ENCODE results near the gene CES3.

The CES3 gene

DNA sequence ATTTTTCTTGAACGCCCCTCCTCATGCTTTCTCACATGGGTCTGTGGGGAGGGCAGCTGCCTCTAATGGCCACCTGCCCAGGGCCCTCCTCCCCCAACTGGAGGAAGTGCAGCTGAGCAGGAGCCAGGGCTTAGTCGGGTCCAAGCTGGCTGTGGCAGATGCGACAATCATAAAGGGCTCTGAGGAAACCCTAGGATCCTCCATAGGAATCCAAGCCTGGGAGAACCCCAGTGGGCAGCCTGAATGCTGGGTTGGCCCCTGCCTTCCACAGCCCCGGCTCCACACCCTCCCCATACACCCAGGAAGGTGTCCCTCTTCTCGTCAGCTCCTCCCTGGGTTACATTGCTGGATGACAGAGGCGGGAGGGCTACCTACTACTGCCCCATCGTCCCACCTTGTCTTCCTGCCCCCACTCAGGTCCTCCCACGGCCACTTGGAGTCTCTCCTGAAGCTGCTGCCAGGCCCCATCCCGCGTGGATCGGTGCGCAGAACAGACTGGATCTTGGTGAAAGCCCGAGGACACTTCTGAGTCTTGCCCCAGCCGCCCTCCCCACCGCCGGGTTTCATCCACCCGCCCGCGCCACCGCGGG, 52.3 kb downstream of the CES3 start:
- DNase-seq, result no peak

DNA sequence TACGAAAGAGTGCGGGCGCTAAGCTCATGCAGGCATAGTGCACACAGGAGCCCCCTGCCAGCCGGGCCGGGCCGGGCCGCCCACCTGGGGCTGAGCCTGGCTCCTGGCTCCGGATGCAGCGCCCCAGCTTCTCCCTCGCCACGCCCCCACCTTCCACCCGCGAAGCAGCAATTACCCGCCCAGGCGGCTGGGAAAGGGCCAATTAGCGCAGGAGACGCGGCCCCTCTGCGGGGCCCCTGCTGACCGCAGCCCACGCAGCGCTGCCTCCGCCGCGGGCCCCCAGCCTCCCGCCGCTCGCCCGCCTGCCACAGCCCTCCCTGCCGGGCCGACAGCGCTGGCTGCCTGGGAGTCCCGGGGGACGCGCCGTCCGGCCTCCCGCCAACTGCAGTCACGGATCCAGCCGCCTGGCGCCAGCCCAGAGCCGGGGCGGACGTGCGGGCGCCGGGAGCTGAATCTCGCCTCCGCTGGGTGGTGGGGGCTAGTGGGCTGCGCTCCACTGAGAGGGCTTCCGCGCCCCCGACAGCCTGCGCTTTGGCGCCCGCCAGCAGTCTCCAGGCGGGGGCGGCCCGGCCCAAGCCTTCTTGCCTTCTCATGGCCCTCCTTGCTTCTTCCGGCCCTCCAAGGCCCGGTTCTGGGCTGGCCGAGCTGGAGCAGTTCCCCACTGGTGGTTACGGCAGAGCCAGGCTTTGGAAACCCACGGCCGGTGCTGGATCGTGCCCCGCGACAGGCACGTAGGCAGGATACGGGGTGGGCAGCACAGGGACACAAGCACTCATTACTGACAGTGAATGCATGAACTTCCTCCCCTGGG, 53.0 kb downstream of the CES3 start:
- peak; percentile 61 to 73 for DNase-seq

DNA sequence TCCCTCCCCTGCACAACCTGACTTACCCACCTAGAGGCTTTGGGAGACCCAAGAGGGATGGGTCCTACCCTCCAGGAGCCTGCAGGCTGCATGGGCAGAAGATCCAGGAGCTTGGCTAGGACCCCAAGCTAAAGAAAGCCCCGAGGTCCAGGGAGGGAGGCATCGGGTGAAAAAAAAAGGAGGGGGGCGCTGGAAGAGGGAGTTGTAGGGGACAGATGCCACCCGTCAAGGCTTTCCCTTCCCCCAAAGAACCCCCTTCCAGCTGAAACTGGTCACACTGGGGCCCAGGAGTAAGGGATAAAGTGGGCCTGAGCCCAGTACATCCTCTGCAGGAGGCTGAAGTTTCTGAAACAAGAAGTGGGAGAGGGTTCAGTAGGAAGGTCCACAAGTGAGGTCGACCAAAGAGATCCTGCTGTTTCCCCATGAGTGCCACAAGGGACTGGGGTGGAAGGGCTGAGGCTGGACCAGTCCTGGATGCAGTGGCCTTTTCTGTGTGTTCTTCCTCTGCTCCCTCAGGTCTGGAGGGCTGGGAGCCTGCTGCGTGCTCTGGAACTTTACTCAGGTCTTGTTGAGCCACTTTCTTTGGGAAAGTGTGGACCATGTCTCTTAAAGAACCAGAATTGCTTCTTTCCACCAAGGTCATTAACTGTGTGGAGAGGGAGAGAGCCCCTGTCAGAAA, 53.7 kb downstream of the CES3 start:
- no peak for DNase-seq

DNA sequence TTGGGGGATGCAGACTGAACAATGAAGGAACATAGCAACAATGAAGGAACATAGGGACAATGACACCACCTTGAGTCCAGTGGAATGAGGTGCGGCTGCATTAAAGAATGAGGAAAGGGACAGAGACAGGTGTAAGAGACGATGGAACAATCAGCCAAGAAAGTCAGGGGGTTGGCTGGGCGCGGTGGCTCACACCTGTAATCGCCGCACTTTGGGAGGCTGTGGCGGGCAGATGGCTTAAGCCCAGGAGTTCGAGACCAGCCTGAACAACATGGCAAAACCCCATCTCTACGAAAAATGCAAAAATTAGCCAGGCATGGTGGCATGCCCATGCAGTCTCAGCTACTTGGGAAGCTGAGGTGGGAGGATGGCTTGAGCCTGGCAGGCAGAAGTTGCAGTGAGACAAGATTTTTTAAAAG, 54.3 kb downstream of the CES3 start:
- no peak for DNase-seq

DNA sequence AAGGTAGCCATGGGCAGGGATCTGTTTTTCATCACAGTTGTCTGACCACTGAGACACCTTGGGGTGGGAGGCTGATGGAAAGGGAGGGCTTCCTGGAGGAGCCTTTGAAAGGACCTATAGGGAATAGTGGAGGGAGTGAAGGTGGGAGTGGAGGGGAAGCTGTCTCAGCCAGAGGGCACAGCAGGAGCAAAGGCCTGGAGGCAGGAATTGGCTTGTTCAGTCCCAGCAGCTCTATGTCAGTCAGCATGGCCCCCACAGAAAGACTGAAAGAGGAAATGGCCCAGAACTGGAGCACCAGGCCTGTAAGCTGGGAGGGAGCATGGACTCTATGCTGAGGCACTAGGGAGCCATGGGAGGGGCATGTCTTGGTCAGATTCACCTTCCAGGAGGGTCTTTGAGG, 55.1 kb downstream of the CES3 start:
- DNase-seq, result no peak

DNA sequence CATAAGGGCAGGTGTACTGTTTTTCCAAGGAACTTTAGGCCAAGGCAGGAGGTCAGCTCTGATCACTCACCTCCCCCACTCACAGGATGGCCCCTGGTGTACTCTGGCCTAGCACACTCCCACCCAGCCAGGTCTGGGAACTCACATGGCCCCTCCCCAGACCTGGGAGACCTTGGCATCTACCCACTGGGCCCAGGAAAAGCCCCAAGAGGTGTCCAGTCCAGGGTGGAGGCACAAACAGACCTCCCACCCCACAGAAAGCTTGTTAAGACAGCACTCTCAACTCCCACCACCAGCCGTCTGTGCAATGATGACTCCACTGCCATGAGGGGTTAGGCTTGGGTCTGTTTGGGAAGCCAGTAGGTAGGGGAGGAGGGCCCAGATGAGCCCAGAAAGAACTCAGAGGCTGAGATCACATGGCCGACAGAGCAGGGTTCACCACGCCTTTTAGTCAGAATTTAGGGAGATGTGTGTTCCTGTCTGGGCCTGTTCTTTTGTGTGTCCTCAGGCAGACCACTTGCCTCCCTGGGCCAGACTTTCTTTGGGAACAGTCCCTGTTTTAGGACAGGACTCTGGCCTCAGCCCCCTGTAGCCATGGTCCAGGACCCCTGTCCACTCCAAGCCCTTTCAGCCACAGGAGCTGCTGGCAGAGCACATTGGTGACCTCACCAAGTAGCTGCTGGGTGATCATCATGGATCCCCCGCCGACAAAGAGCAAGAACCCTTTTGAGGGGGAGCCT, 55.8 kb downstream of the CES3 start:
- DNase-seq, result no peak

DNA sequence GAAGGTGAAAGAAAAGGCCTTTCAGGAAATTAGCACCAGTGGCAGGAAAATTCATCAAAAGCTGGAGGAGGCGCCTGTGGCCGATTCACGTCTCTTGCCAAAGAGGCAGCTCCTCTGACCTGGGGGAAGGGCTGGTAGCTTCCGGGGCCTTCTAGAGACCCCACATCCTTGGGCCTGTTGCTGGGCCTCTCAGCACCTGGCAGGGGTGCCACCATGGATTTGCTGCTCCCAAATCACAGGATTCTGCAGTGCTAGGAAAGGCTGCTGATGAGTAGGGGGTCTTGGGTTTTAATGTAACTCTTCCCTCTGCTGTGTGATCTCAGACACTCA, 56.3 kb downstream of the CES3 start:
- DNase-seq, result no peak

DNA sequence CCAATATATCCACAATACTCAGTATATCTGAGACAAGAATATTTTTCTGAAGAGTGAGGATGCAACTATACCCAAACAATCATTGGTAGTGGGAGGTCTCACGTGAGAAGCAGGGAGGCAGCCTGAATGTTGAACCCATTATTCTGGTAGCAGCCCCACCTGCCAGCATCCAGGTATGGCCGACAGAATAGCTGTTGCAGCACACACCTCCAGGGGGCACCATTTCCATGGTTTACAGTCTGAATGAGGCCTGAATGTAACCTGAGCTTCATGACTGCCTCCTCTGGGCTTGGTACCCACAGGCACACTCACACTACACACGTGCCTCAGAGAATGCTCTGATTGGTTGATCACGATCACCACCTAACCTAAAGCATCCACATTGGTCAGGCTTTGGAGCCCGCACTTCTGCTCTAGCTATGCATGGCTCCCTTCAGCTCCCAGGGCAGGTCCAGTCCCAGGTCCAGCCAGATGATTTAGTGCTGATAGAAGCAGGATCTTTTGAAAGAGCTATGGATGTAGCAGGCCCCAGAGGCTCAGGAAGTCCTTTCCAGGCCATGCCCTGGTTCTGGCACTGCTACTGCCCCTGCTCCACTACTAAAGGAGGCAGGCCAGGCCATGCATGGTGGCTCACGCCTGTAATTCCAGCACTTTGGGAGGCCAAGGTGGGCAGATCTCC, 56.9 kb downstream of the CES3 start:
- peak; percentile 84 to 91 for DNase-seq

DNA sequence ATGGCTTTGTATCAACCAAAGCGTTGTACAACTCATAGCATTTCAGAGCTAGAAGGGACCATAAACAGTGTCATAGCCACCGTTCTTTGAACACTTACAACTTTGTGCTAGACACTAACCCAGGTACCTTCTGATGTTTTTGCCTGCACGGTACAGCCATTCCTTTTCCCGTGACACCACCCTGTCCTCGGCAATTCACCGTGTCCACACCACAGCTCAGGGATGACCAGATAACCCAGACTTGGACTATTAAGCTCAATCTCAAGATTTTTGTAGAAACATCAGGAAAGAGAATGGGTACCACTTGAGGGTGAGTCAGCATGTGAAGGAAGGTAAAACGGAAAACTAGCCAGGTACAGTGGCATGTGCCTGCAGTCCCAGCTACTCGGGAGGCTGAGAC, 58.1 kb downstream of the CES3 start:
- no peak for DNase-seq

DNA sequence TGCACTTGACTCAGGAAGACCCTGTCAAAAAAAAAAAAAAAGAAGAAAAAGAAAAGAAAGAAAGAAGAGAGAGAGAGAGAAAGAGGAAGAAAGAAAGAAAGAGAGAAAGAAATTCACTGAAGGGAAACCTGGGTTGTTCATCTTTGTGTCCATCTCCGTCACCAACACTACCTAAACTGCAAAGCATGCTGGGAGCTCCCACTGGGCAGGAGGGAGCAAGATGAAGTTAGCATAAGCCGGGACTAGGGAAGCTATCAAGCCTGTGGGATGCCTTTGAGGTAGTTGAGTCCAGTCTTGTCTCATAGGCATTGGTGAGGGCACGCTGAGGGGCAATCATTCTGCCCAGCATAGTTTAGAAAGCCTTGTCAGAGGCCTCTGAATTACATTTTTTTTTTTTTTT, 60.3 kb downstream of the CES3 start:
- DNase-seq, result no peak

DNA sequence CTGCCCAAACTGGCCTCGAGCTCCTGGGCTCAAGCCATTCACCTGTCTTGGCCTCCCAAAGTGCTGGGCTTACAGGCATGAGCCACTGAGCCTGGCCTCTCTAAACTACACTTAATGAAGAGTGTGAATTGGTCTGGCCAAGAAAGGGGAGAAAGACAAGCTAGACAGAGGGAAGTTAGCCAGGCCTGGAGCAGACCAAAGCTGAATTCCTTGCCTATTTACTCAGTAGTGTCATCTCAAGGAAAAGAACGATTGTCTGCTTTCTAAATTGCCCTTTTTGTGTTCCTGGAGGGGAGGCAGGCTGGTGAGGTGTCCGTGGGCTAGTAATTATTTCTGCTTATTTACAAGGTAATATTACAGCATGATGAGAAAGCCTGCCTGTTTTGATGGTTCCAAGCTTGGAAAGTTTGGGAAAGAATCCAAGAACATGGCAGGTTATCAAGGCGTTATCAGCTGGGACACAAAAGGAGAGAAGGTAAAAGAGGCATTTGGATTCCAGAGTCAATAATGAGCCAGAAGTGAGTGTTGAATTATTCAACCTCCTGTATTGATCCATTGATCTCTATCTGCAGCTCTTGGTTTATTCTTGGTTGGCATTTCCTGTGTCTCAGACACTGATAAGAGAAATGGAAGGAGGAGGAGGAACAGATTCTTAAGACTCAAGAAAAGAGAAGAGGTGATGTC, 61.6 kb downstream of the CES3 start:
- no peak for DNase-seq

DNA sequence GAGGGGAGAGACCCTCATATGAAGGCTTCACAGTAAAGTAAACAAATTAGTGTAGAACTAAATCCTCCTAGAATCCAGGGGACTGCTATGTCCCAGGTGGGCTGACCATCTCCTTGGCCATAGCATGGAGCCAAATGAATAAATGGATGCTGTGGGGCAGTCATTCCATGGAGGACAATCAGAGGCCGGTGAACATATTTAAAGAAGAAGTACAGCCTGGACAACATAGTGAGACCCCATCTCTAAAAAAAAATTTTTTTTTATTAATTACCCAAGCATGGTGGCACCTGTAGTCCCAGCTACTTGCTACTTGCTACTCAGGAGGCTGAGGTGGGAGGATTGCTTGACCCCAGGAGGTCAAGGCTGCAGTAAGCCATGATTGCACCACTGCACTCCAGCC, 62.6 kb downstream of the CES3 start:
- DNase-seq, result no peak

Data from CD4-positive, alpha-beta T cell treated with Interleukin-1 beta for 1 hour (primary cell).